ENCODE measurements around the gene FGF18. TPM values are rescaled to one million over a fixed set of nuclear protein-coding genes. Genes with fewer than 3 reads are reported as not detected.

Gene FGF18
- total and polyA plus RNA-seq, 2 experiments from 2014 or later: 0.56 to 0.86 TPM

DNA sequence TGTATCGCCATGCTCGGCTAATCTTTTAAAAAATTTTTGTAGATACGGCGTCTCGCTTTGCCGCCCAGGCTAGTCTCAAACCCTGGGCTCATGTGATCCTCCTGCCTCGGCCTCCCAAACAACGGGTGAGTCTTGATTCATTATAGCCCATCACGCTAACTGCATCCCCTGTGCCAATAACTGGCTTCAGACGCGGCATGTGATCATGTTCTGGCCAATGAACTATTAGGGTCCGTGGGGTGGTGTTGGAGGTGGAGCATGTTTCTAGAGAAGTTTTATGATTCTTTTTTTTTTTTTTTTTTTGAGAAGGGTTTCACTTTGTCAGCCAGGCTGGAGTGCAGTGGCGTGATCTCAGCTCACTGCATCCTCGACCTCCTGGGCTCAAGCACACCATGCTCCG is 51.0 kb downstream of the FGF18 start:
- H3K9me3 Mint-ChIP-seq: no peaks in the 10 kb centered on the region; the same call in 2 of the 3 replicates
- H3K4me3 Mint-ChIP-seq: no peak overlapping the region
- H4K20me1 ChIP-seq (replicated peaks; ENCODE audit: insufficient read depth): no peaks in the 10 kb centered on the region
- no peak overlapping the region for H3K4me3 ChIP-seq
- DNase-seq (ENCODE audit: low spot score): no peak
- H2AFZ ChIP-seq: no peak overlapping the region
- no peaks in the 10 kb centered on the region for H3K36me3 Mint-ChIP-seq (ENCODE audit: low read depth)
- ATAC-seq: no peak
- H3K4me1 ChIP-seq (ENCODE audit: insufficient read depth): no peaks in the 10 kb centered on the region
- no peaks in the 10 kb centered on the region for H3K79me2 ChIP-seq (replicated peaks; ENCODE audit: insufficient read depth)
- peaks cover 9% of the 10 kb centered on the region; the same call in 2 of the 3 replicates for H3K4me1 Mint-ChIP-seq
- no peak overlapping the region for H3K27ac ChIP-seq (ENCODE audit: low read depth)
- no peaks in the 10 kb centered on the region for H3K9me2 ChIP-seq (ENCODE audit: insufficient read depth)
- H3K27me3 Mint-ChIP-seq (ENCODE audit: insufficient read depth, low read depth, poor library complexity): peaks cover 5% of the 10 kb centered on the region
- no peaks in the 10 kb centered on the region for H3K27me3 ChIP-seq (ENCODE audit: insufficient read depth)
- no peak for TF ChIP-seq CREB1 (CRISPR knock-in tag; IDR thresholded peaks at IDR 0.05; ENCODE audit: low read depth)
- no peak overlapping the region for H3K27ac Mint-ChIP-seq
- H3K36me3 ChIP-seq (ENCODE audit: insufficient read depth): no peaks in the 10 kb centered on the region
- H3F3A ChIP-seq (replicated peaks; ENCODE audit: low read depth): no peaks in the 10 kb centered on the region
- H3K4me2 ChIP-seq: no peak overlapping the region

DNA sequence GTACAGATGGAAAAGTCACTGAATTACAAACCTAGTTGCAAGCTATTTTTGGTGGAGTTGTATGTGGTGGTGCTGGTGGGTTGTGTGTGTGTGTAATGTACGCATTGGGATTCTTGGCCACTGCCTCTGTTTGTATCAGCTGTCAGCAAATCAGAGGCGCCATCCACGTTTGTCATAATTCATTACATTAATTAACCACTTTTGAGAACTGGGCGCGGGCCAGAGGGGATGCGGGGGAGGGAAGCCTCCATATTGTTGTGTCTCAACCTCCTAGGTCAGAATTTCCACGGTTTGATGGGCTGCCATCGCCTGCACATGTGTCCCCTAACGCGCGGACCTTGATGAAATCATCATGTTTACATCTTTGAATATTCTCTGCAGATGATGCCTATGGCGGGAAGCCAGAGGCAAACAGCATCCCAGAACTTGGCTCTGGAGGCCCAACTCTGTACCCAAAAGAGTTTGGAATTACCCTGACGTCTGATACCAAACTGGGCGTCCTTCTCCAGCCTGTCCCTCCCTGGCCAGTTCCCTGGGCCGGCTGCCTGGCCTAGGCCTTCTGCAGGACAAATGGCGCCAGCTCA is 54.9 kb downstream of the FGF18 start:
- Histone ChIP-seq H3K4me3 (no peak overlapping the region), H3F3A (replicated peaks; ENCODE audit: low read depth) (no peaks in the 10 kb centered on the region), H3K36me3 (ENCODE audit: insufficient read depth) (no peaks in the 10 kb centered on the region), H3K4me2 (no peak overlapping the region), H4K20me1 (replicated peaks; ENCODE audit: insufficient read depth) (no peaks in the 10 kb centered on the region), H3K79me2 (replicated peaks; ENCODE audit: insufficient read depth) (no peaks in the 10 kb centered on the region), H3K27me3 (ENCODE audit: insufficient read depth) (no peaks in the 10 kb centered on the region), H2AFZ (no peak overlapping the region), H3K27ac (ENCODE audit: low read depth) (no peak overlapping the region), H3K4me1 (ENCODE audit: insufficient read depth) (no peaks in the 10 kb centered on the region), H3K9me2 (ENCODE audit: insufficient read depth) (no peaks in the 10 kb centered on the region)
- Mint-ChIP-seq H3K4me3 (no peak overlapping the region), H3K27ac (no peak overlapping the region), H3K27me3 (ENCODE audit: insufficient read depth, low read depth, poor library complexity) (peaks cover 2% of the 10 kb centered on the region), H3K9me3 (no peaks in the 10 kb centered on the region; the same call in 2 of the 3 replicates), H3K4me1 (peaks cover 6% of the 10 kb centered on the region; the same call in 2 of the 3 replicates), H3K36me3 (ENCODE audit: low read depth) (no peaks in the 10 kb centered on the region)
- DNase-seq (ENCODE audit: low spot score): no peak
- no peak for ATAC-seq
- TF ChIP-seq, protein P1, sequence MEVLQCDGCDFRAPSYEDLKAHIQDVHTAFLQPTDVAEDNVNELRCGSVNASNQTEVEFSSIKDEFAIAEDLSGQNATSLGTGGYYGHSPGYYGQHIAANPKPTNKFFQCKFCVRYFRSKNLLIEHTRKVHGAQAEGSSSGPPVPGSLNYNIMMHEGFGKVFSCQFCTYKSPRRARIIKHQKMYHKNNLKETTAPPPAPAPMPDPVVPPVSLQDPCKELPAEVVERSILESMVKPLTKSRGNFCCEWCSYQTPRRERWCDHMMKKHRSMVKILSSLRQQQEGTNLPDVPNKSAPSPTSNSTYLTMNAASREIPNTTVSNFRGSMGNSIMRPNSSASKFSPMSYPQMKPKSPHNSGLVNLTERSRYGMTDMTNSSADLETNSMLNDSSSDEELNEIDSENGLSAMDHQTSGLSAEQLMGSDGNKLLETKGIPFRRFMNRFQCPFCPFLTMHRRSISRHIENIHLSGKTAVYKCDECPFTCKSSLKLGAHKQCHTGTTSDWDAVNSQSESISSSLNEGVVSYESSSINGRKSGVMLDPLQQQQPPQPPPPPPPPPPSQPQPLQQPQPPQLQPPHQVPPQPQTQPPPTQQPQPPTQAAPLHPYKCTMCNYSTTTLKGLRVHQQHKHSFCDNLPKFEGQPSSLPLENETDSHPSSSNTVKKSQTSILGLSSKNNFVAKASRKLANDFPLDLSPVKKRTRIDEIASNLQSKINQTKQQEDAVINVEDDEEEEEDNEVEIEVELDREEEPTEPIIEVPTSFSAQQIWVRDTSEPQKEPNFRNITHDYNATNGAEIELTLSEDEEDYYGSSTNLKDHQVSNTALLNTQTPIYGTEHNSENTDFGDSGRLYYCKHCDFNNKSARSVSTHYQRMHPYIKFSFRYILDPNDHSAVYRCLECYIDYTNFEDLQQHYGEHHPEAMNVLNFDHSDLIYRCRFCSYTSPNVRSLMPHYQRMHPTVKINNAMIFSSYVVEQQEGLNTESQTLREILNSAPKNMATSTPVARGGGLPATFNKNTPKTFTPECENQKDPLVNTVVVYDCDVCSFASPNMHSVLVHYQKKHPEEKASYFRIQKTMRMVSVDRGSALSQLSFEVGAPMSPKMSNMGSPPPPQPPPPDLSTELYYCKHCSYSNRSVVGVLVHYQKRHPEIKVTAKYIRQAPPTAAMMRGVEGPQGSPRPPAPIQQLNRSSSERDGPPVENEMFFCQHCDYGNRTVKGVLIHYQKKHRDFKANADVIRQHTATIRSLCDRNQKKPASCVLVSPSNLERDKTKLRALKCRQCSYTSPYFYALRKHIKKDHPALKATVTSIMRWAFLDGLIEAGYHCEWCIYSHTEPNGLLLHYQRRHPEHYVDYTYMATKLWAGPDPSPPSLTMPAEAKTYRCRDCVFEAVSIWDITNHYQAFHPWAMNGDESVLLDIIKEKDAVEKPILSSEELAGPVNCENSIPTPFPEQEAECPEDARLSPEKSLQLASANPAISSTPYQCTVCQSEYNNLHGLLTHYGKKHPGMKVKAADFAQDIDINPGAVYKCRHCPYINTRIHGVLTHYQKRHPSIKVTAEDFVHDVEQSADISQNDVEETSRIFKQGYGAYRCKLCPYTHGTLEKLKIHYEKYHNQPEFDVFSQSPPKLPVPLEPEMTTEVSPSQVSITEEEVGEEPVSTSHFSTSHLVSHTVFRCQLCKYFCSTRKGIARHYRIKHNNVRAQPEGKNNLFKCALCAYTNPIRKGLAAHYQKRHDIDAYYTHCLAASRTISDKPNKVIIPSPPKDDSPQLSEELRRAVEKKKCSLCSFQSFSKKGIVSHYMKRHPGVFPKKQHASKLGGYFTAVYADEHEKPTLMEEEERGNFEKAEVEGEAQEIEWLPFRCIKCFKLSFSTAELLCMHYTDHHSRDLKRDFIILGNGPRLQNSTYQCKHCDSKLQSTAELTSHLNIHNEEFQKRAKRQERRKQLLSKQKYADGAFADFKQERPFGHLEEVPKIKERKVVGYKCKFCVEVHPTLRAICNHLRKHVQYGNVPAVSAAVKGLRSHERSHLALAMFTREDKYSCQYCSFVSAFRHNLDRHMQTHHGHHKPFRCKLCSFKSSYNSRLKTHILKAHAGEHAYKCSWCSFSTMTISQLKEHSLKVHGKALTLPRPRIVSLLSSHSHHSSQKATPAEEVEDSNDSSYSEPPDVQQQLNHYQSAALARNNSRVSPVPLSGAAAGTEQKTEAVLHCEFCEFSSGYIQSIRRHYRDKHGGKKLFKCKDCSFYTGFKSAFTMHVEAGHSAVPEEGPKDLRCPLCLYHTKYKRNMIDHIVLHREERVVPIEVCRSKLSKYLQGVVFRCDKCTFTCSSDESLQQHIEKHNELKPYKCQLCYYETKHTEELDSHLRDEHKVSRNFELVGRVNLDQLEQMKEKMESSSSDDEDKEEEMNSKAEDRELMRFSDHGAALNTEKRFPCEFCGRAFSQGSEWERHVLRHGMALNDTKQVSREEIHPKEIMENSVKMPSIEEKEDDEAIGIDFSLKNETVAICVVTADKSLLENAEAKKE (CRISPR knock-in tag; IDR thresholded peaks at IDR 0.05): no peak
- TF ChIP-seq, protein P2, sequence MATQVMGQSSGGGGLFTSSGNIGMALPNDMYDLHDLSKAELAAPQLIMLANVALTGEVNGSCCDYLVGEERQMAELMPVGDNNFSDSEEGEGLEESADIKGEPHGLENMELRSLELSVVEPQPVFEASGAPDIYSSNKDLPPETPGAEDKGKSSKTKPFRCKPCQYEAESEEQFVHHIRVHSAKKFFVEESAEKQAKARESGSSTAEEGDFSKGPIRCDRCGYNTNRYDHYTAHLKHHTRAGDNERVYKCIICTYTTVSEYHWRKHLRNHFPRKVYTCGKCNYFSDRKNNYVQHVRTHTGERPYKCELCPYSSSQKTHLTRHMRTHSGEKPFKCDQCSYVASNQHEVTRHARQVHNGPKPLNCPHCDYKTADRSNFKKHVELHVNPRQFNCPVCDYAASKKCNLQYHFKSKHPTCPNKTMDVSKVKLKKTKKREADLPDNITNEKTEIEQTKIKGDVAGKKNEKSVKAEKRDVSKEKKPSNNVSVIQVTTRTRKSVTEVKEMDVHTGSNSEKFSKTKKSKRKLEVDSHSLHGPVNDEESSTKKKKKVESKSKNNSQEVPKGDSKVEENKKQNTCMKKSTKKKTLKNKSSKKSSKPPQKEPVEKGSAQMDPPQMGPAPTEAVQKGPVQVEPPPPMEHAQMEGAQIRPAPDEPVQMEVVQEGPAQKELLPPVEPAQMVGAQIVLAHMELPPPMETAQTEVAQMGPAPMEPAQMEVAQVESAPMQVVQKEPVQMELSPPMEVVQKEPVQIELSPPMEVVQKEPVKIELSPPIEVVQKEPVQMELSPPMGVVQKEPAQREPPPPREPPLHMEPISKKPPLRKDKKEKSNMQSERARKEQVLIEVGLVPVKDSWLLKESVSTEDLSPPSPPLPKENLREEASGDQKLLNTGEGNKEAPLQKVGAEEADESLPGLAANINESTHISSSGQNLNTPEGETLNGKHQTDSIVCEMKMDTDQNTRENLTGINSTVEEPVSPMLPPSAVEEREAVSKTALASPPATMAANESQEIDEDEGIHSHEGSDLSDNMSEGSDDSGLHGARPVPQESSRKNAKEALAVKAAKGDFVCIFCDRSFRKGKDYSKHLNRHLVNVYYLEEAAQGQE (IDR thresholded peaks at IDR 0.05; ENCODE audit: unreplicated experiment): no peak
- TF ChIP-seq, protein P3, sequence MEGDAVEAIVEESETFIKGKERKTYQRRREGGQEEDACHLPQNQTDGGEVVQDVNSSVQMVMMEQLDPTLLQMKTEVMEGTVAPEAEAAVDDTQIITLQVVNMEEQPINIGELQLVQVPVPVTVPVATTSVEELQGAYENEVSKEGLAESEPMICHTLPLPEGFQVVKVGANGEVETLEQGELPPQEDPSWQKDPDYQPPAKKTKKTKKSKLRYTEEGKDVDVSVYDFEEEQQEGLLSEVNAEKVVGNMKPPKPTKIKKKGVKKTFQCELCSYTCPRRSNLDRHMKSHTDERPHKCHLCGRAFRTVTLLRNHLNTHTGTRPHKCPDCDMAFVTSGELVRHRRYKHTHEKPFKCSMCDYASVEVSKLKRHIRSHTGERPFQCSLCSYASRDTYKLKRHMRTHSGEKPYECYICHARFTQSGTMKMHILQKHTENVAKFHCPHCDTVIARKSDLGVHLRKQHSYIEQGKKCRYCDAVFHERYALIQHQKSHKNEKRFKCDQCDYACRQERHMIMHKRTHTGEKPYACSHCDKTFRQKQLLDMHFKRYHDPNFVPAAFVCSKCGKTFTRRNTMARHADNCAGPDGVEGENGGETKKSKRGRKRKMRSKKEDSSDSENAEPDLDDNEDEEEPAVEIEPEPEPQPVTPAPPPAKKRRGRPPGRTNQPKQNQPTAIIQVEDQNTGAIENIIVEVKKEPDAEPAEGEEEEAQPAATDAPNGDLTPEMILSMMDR (conservative IDR thresholded peaks at IDR 0.05; ENCODE audit: low read depth in 2 of 2): no peak
- TF ChIP-seq JUNB (IDR thresholded peaks at IDR 0.05; ENCODE audit: unreplicated experiment): no peak
- TF ChIP-seq EZH2phosphoT487 (IDR thresholded peaks at IDR 0.05; ENCODE audit: unreplicated experiment): no peak
- no peak for TF ChIP-seq EZH2 (IDR thresholded peaks at IDR 0.05; ENCODE audit: low read depth, unreplicated experiment)
- TF ChIP-seq POLR2AphosphoS5 (IDR thresholded peaks at IDR 0.05; ENCODE audit: low read depth): no peak
- no peak for TF ChIP-seq NANOG (IDR thresholded peaks at IDR 0.05; ENCODE audit: borderline replicate concordance)
- TF ChIP-seq ZNF331 (CRISPR knock-in tag; IDR thresholded peaks at IDR 0.05; ENCODE audit: low read depth): no peak
- no peak for TF ChIP-seq ZNF114 (CRISPR knock-in tag; IDR thresholded peaks at IDR 0.05)
